Tongue (tissue), 2 donors: Measurements from ENCODE around the gene ANKEF1. TPM values are rescaled to one million over a fixed set of nuclear protein-coding genes. Genes with fewer than 3 reads are reported as not detected.
A peak's percentile ranks its signal among the peaks of the same experiment; 100 is the strongest.
"Not testable (repeated sequence)": the region's sequence is repeated elsewhere in the genome, so short reads cannot be mapped to it uniquely, and the experiment has no call there.

Source experiments
- DNase-seq: peaks from one replicate; pipeline ENCODE4 v3.0.0-alpha.2; 2015
- total RNA-seq: library from RNA; depleted of rRNA; stranded (reverse); fragments of >200 nt; gene quantifications from one replicate; pipeline ENCODE4 v1.2.3, GENCODE V29; 2014

ANKEF1 gene
- total RNA-seq, 1 donor from 2014 or later = 1.8 TPM

DNA sequence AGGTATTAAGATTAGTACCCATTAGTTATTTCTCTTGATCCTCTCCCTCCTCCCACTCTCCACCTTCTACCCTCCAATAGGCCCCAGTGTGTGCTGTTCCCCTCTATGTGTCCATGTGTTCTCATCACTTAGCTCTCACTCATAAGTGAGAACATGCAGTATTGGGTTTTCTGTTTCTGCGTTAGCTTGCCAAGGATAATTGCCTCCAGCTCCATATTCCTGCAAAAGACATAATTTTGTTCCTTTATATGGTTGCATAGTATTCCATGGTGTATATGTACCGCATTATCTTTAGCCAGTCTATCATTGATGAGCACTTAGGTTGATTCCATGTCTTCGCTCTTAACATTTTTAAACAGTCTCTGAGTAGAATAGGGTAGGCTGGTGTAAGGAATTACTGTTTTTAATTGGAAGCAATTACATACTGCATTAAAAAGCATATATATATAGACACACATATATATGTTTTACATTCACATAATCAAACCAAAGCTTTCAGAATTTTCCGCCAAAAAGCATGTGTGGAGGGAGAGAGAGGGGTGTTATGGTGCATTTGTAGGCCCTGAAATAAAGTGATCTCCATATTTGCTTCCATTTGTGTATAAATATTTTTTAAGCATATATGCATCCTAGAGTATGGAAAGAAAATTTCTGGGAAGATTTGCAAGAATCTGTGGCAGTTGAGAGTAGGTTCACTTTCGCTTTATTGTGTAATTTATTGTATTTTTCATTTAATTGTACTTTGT, 709 bp upstream of the ANKEF1 start:
- no peak for DNase-seq

DNA sequence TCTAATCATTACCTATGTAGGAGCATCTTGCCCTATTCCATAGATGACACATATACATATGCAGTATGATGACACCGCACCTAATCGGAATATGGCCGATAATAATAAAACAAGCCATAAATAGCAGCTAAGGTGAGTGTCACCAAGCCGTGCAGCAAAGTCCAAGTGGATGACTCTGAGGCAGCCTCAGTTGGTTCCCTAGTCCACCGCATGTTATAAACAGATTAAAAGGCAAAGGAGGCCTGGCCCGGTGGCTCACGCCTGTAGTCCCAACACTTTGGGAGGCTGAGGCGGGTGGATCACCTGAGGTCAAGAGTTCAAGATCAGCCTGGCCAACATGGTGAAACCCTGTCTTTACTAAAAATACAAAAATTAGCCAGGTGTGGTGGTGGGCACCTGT, 1.5 kb downstream of the ANKEF1 start:
- DNase-seq = not testable (repeated sequence)

DNA sequence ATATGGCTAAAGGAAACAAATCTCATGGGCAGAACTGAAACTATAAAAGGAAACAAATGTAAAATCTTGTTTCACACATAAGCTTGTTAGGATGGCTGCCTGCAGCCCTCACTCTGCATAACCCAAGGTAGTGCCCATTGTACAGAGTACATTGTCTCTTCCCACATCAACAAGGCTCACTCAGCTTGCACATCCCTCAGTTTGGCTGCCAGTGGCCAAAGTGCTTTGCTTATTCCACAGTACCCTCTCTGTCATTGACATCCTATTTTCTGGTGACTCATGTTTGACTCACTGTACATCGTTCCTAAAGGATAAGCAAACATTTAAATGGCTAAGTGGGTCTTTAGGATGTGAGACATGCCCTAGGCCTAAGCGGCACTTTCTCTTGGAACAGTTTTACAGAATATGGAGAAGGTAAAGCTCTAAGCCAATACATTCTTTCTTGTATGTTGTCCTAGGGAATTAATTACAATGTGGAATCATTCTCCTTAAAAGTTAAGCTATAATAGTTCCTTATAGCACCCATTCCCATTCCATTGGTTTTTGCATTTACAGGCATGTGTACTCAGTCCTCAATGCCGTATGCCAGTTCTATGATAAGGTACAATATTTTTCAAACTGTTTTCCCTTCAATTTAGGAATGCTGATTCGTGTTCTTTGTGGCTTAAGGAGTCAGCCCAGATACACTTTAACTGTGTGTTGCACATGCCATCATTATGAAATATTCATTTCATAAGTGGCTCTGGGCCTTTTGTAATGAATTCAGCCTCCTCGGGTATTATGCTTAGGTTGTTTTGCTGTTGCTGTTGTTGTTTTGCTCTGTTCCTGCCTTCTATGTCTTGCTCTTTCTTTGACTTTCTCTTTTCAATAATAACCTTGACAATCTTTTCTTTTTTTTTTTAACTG, 5.5 kb downstream of the ANKEF1 start:
- no peak for DNase-seq

DNA sequence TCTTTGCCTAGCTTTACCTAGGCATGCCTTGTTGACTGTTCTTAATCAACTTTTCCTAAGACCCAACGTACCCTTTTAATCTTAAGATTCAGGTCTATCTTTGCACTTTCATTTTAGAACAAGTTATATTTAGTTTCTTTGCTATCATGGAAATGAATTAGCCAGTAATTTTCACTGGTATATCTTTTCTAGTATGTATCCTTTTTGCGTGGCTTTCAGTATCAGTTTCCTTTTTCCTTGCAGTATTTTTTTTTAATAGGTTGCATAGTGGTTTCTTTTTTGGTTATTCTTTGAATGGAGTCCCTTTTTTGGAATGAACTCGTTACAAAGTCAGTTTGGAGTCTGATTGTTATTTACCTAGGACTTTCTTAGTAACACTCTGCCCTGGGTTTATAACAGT, 7.3 kb downstream of the ANKEF1 start:
- DNase-seq = no peak

DNA sequence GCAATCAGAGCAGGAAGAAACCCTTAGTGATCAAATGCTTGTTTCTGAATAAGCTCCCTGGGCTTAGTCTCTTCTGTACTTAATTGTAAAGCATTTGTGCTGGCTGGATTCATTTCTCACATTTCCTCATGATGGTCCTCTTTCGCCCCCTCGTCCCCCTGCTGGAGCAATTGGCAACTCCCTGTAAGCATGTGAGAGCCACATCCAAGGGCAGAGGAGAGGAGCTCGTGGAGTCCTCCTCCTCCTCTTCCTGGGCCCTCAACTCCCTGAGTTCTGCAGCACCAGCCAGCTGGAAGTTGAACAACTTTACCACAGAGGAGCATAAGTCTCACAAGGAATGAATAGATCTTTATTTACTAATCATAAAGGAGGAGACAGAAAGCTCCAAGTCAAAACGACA, 12.6 kb downstream of the ANKEF1 start:
- peak; percentile 13 for DNase-seq

DNA sequence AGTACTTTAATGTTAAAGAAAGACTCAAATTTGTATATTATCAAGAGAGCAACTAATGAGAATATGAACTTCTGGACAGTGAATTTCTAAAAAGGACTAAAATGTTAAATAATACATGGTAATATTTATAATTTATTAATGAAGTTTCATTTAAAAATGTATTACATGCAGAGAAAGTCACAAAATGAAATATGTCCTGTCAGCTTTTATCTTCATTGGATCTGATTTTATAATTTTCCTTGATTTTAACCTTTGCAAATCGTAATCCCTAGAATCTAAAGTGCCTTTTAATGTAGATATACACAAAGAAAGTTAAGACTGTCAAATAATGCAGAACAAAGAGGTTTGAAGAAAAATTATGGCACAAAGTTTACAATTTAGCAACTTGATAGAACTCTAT, 16.4 kb downstream of the ANKEF1 start:
- no peak for DNase-seq

DNA sequence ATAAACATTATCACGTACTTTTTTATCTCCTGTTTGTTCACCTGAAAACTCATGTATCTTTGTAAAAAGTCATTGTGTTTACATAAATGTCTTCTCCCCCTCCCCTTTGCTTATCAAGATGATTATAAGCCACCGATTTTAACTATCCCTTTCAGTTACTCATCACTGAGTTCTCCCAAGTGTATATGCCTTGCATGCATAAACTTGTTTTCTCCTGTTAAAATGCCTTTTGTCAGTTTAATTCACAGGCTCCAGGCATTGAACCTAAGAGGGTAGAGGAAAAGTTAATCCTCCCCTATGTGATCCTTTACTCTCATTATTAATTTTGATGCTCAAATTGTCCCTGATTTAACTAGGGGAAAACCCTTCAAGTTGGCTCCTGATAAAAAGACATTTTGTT, 24.2 kb downstream of the ANKEF1 start:
- DNase-seq = no peak

DNA sequence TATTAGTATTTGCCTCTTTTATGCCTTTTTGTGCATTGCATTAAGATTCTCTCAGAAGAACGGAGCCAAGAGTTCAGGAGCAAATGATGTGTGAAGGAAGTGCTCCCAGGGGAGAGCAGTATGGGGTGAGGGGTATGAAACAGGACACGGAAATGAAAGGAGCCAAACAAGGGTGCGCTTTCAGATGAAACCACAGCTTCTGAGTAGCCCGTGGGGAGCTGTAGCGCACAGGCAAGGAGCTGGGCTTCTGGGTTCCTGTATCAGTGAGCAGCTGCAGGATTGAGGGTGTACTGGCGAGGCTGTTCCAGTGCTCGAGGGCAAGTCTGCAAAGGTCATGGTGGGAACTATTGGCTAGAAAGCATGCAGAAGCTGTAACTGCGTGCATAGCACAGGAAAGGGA, 25.4 kb downstream of the ANKEF1 start:
- no peak for DNase-seq

DNA sequence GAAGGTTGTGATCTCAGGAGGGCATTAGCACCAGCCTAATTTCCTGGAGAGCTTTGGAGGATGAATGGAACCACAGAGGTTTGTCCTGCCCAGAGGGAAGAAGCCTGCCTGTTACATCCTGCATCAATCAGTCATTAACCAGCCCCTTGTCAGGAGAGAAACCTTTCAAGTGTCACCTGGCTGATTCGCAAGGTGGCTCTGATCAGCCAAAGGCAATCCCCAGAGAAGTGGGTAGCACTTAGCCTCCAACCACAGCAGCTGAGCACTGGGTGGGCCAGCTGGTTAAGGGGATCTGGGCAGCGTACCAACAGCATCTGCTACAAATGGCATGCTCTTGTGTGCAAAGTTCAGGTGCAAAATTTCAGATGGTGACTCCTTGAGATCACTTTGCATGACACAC, 26.9 kb downstream of the ANKEF1 start:
- peak; percentile 18 for DNase-seq

DNA sequence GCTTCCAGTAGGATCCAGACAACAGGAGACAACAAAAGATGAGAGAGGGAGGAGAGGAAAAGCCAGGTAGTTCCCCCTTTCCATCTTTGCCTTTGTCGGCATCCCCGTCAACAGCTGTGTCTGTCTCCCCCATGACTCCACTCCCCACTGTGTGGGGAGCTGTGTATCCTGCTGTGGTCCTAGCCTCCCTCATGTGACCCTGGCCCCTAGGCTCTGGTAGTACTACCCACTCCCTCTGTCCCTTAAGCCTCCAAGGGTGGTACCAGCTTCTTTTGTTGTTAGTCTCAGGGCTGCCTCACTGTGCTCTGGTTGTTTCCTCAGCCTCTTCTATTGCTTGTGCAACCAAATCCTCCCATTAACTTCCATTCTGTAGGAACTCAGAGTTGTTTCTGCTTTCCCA, 28.7 kb downstream of the ANKEF1 start:
- no peak for DNase-seq

DNA sequence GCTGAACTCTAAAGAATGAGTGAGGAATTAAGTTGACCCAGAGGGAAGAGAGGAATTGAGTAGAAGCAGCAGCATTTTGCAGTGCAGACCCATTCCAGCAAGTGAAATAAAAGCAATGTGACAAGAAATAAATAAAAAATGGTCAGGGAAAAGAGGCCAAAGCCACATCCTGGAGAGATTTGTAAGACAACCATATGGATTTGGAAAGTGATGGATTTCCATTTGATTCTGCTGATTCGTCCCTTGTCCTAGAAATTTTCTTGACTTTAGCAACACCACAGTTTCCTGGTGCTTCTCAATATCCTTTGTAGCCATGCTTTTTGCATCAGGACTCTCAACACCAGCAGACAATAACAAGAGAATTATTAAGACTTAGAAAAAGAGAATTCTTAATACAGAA, 29.8 kb downstream of the ANKEF1 start:
- DNase-seq = no peak

DNA sequence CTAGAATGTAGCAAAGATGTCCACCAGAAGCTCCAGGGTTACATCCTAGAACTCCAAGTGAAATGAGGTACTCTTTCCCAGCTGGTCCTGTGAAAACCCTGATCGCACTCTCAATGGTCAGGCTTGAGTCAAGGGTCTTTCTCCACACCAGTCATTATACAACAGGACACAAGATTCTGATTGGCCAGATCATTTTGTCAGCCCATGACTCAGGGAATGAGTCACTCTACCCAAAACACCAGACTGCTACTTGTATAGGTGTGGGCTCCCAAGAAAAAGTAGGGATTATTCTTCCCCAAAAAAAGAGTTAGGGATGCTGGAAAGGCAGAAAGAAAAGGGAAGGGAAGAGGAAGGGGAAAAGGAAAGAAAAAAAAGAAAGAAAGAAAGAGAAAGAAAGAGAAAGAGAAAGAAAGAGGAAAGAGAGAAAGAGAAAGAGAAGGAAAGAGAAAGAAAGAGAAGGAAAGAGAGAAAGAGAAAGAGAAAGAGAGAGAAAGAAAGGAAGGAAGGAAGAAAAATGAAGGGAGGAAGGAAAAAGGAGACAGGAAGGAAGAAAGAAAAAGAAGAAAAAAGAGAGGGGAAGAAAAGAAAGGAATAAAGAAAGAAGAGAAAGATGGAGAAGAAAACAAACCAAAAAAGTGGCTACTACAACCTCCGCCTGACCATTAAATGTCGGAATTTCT, 30.5 kb downstream of the ANKEF1 start:
- DNase-seq = no peak

DNA sequence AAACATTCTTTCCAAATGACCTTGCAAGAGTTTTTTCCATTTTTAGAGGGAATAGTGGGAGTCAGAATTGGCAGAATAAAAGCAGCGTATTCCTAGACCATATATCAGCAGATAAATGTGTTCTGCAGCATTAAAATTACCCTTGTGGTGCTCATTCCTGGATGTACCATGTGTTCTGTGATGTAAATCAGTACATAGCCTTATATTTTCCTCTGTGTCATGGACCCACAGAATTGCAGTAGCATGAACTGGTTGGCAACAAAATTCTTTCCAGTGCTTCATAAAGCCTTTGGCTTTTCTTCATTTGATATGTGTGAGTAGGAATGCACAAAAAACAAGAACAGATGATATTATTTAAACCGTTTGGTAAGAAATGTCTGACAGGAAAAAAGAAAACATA, 32.5 kb downstream of the ANKEF1 start:
- no peak for DNase-seq

DNA sequence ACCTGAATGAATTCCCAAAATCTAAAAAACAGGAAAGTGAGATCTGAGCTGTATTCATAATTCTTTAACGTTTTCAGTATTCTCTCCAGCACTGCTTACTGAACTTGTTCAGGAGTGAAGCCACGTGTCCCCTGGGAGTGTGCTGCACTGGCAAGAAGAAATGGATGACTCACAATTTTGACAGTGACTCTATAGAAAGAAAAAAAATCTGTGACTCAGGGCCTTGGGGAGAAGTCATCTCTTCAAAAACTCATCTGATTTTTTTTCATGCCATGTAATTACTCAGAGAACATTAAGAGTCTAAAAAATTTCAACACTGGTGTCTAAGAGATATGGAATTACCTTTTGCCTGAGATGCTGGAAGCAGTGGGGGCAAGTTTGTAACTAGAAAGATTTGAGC, 39.7 kb downstream of the ANKEF1 start:
- DNase-seq = peak; percentile 15

DNA sequence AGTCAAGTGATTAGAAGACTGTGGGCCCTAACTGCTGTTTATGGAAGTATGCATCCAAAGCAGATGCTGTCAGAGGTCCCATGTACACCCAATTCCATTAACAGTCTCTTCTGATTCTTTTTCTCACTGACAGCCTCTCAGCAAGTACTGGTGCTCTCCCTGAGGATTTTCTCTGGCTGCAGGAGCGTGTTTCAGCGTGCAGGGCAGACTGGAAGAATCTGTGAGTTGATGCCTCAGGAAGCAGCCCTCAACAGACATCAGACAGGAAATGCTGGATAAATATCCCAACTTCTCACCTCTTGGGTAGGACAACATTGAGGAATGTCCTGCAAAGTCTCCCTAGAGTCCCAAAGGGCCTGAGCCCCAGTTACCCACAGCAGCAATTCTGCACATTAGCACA, 40.8 kb downstream of the ANKEF1 start:
- no peak for DNase-seq

DNA sequence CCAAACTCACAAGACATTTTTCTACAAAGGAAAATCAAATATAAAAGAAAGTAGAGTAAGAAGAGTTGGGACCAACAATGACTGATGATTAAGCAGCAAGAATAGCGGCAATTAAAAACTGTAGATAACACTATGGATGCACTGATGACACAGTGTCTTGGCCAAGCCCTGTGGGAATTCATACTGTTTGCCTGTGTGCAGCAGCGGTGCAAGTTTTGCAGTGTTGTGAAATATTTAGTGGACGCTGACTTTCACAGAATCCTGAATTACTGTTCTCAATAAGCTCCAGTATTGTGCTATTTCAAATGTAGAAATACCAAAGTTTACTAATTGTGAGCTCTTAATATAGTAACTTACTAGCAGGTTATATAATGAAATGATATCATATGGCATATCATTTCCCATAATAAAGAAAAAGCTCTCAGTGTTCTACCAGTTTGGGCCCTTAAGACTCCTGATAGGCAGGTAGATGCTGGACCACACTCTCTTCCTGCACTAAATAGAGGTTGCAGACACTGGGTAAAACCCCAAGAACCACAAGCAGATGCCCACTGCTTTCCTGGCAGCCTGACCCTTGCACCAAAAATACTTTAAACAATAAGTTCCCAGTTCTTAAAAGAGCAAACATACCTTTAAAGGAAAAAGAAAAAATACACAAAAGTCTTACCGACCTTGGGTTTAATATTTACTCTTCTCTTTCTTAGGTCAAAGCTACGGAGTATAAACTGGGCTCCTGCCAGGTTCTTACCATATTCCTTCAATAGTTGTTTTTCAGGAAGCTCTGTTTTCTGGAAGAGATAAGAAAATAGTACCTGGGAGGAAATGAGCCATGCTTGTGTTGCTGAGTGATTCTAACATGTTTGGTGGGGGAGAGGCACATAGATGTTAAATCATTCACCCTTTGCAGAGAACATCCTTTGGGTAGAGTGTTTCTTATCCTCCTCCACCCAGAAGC, 41.6 kb downstream of the ANKEF1 start:
- DNase-seq = no peak

DNA sequence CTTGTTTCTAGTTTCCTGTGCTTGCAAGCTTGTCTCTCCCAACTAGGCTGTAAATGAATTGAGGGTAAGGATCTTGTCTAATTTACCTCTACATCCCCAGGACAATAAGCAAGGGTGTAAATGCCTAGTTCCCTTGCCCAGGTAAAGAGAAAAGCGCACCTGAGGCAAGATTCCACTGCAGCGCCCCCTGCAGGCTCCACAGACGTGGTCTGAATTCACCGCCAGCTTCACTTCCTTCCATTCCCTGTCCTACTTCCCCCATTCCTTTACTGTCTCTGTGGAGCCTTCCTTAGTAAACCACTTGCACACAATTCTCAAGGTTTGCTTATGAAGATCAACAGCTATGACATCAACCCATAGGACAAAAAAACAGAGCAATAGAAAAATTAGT, 42.3 kb downstream of the ANKEF1 start:
- no peak for DNase-seq

DNA sequence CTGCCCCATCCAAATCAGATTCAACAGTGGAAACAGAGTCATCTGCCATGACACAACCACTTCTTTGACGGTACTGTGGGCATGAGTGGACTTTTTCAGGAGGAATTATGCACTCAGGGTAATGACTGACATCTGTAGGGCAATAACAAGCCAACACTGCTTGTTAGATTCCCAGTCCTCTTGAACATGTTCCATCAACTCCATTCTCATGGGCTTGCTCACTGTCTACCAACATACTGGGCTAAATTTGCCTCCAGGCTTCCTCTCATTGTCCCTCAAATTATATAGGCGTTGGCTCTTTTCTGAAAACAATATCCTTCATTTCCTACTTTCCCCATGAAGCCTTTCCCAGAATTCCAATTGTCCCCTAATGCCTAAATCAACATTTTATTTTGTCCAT, 43.1 kb downstream of the ANKEF1 start:
- no peak for DNase-seq

DNA sequence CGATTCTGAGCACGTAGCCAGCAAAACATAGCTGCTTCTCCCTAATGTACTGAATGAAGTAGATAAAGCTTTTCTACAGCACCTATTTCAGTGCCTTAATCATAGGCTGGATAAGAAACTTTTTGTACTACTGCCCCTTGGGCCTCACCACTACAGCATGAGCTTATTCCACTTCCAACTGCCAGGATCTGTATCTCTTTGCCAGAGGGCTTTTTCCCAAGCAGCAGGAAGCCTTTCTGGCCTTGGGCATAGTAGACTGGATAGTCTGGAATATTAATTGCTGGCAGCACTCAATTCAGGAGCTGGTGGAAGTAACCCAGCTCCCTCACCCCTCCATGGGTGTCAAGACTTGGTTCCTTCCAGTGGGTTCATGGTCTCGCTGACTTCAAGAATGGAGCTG, 43.6 kb downstream of the ANKEF1 start:
- no peak for DNase-seq

DNA sequence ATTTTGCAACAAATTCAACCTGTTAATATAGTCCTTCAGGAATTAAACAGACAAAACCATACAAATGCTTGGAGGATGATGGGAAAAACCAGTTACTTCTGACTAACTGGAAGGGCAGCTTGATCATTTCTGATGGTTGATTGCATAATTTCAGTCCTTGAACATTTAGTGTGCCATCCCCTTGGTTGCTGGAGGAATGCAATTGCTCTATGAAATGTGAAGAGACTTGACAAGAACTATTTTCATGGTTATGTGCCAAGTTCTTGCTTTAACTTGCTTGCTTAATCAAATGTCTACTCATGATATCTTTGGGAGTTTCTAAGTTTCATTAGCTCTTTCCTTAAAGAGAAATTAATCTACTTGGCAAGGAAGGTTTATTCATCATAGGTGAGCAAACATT, 45.2 kb downstream of the ANKEF1 start:
- no peak for DNase-seq

DNA sequence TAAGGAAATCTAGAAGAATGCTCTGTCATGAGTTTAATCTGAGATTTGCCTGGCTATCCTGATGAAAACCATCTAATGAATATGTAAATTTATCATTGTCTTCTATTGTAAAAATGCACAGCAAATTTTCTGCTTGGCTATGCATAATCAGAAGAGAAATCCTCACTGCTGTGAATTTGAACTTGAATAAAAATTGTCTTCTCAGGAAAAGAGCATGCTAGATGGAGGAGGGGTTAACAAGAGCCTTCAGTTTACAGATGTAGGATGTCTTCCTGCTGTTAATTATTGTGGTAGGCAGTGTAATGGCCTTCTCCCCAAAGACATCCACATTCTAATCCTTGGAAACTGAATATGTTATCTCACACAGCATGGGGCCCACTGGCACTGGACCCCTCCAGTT, 45.8 kb downstream of the ANKEF1 start:
- DNase-seq = no peak
